SH-SY5Y (cell line): ENCODE results near the gene KCNAB1.

ENCODE experiments used
- GATA2 ChIP-seq: IDR thresholded peaks from 2 replicates; pipeline ENCODE4 v1.6.1; 2011; ENCODE audit warnings: mild to moderate bottlenecking, low read depth, low read length
- GATA3 ChIP-seq: IDR thresholded peaks from 2 replicates; pipeline ENCODE4 v1.6.1; 2011; ENCODE audit warnings: low read depth, mild to moderate bottlenecking, low read length, moderate library complexity

KCNAB1 gene

DNA sequence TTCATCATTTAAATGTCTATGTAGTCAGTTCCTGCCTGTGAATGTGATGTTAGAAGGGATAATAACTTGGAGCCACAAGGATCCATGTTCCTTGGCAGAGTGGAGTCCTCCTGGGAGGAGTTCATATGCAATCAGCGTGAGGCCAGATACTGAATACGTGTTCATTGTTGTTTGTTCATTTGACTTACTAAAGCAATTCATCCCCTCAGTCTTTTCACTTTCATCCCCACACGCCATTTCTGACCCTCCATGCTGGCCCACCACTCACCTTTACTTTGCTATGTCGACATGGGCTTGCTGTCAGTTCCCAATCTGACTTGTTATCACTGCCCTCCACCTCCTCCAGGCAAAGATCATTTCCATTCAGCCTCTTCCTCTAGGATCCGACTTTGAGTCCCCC is 342.7 kb downstream of the KCNAB1 start:
- TF ChIP-seq GATA3: no peak
- no peak for TF ChIP-seq GATA2

- no peak for TF ChIP-seq GATA3
- no peak for TF ChIP-seq GATA2
Observed at GRCh38 chr3:156465194-156465593, 344.8 kb downstream of the KCNAB1 start.

GRCh38 chr3:156469456-156469855 is 349.1 kb downstream of the KCNAB1 start:
- TF ChIP-seq GATA2: no peak
- TF ChIP-seq GATA3: no peak

DNA sequence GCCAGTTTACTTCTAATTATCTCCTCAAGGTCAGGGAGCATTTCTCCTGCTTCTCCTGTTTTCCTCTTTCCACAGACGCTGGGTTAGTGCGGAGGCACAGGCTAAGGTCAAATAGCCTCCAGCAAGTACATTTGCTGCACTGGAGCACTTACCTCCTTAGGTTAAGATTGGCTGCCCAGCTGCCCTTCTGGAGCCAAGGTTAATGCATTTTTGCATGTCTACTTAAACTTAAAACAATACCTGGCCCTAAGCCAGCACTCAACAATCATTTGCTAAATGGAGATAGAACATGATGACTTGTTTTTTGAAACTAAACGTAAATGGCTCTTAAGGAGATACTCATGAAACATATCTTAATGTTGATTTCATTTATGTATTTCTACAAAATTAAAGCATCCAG is 351.1 kb downstream of the KCNAB1 start:
- TF ChIP-seq GATA2 (no peak), GATA3 (no peak)

DNA sequence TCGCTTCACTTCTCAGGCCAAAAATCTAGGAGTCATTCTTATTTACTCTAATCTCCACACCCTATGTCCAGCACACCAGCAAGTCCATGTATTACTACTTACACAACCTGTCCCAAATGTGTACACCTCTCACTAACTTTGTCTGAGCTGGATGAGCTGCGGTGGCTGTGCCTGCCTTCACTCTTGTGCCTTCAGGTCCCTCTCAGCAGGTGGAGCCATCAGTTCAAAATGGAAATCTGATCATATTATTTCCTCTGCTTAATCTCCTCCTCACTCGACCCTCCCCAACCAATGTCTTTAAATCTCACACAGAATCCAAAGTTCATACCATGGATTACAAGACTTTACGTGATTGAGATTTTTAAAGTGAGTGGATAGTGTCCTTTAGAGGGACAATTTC is 351.8 kb downstream of the KCNAB1 start:
- TF ChIP-seq GATA2 (no peak), GATA3 (no peak)

DNA sequence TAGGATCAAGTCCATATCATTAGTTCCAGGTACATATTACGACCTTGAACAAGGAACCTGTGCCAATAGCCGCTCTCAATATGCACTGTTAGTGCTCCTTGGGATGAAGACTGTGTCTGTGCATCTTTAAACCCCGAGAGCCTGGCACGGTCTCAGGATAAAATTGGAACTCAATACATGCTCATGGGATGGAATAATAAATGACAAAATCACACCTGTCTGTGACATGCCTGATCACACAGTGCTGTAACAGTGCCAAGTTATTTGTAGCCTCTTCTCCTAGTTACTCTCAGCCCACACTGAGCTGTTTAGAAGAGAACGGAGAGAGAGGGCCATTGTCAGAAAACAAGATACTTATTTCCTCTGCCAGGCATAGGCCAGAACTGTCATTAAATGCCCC is 352.3 kb downstream of the KCNAB1 start:
- TF ChIP-seq GATA3 (no peak), GATA2 (no peak)

DNA sequence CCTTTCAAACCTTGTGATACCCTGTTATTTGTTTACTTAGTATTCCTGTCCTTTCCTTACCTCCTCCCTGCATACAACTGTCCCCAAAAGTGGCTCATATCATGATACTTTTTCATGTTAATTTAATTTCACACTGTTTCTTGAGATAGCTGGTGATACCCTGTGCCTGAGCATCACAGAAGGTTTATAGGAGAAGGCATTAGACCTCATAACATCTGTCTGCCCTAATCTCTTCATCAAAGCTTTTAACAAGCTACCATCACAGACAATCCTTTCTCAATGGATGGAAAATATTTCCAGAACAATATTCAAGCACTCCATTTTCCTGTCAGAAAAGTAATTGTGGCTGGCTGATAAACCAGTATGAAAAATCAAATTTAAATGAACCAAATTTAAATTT is 353.0 kb downstream of the KCNAB1 start:
- TF ChIP-seq GATA3 (peak; percentile 86), GATA2 (peak; percentile 79)

DNA sequence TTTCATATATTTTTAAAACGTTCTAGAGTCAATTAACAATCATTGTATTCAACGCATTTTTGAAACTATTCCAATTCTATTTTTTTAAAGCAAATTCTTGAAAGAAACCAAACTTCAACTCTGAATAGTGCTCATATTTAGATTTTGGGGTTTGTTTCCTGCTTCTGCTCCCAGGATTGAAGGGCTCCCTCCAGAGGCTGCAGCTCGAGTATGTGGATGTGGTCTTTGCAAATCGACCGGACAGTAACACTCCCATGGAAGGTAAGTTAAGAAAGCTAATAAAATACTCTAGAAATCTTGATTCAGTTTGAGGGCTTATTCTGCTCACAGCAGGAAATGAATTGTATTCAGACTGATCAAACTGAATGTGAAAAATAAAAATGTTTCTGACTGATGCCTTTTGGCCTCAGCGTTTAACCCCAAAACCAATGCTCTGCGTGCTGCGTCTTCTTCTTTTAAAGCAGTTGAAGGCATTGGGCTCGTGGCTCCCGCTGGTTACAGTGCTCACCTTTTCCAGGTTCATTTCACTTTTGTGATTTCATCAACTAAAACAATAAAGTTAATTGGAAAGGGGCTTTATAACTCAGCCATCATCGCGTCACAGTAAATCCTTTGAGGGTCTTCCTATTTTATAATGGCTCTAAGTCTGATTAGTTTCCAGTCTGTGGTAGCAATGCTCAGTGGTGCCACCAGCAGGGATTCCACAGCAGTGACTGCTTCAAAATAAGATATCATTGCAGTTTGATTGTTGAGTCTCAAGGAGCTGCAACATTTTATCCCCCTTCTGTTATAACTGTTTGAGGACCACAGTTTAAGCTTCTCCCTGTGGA is 354.4 kb downstream of the KCNAB1 start:
- TF ChIP-seq GATA3 (no peak), GATA2 (no peak)

DNA sequence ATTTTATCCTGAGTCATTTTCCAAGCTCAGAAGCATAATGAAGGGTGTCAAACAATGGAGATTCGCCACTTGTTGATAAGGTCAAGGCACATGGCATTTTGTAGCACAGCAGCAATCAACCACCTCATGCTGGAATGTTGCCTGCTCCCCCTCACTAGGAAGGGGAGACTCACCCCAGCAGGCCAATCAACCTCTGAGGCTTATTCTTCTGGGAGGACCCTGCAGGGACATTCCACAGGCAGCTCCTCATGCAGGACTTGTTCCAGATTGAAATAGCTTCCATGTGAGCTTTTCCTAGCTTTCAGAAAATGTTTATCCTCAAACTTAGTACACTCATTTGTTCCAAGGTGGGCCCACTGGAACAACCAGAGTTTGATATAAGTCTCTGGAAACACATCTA is 356.9 kb downstream of the KCNAB1 start:
- TF ChIP-seq GATA3: no peak

DNA sequence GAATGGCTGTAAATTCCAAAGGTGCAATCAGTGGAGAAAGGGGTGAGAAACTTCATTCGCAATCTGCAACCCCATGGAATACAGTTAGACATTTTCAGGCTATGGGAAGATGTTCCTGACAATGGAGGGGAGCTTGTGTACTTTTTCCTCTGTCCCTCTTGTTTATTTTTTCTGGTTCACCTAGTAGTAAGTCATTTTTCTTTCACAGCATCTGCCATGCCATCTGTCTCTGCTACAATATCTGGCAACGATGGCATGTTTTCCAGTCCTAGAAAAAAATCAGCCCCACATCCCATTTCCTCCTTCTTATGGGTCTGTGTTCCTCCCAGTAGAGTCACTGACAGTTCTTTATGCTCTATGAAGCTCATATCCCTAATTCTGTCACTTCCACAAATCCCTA is 358.5 kb downstream of the KCNAB1 start:
- TF ChIP-seq GATA3 (no peak), GATA2 (no peak)

- TF ChIP-seq GATA3 (no peak), GATA2 (no peak)
Observed at GRCh38 chr3:156479604-156480003, 359.2 kb downstream of the KCNAB1 start.

DNA sequence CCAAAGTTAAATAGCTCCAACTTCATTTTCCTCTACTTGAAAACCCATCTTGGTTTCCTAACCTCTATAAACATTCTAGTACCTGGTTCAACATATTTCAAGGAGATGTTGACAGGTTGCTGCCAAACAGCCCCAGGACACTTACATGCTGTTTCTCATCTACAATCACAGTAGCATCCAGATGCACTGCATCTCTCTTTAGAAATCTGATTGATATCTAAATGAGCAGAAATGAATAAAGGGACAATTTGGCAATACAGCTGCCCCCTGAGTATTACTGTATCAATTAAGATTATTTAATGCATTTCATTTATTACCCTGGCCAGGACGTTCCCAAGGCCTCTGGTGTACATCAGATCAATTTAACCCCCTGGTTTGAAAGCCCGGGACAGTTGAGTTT is 360.6 kb downstream of the KCNAB1 start:
- peak; percentile 59; the same call in 1 of the 2 replicates for TF ChIP-seq GATA2
- TF ChIP-seq GATA3: peak; percentile 77

DNA sequence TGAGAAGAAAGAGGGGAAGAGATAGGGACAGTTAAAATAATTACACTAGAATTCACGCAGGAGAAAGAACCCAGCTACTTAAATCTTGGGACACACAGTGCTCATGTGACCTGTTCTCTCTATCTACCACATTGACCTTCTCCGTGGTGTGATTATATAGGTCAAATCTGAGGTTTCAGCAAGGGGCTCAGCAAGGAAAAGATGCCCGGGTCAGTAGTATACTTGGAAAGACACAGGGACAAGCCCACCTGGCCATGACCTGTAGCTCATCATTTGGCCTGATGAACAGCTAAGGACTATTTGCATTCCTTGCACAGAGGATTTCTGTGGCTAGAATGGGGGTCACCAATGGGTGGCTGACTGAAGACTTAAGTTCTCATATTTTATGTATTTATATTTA is 362.6 kb downstream of the KCNAB1 start:
- TF ChIP-seq GATA2: no peak
- no peak for TF ChIP-seq GATA3

GRCh38 chr3:156483426-156483825 is 363.0 kb downstream of the KCNAB1 start:
- TF ChIP-seq GATA2 (no peak), GATA3 (no peak)

DNA sequence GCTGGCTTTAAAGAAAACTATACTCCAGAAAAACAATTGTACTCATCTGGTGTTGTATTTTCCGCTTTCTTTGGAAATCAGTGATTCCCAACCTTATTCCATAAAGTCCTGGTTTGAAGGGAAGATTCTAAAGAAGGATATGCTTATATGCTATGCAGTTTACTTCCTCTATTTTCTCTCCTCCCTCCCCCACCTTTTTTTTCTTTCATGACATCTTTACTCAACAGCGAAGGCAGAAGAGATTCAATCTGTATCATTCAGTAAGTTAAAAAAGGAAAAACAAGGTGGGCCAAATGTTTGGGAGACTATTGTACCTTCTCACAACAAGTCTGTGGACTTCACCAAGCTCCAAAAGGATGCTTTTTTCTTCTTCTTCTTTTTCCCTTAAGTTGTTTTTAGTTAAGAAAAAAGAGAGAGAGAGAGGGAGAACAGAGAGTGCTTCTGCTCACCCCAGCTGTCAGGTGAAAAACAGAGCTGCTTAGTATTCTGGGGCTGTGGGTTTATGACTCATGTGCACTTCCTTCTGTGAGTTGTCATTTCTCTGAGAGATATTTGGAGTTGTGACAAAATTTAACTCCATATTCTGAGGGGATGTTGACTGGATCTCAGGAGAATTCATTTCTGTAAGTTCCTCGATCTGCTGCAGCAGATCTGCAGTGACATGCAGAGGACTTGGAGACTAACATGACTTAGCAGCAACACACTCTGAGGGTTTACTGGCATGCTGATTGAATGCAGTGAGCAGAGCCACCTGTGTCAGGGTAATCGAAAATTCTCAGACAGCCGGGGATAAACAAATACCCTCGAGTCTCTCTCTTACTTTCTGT is 363.8 kb downstream of the KCNAB1 start:
- no peak for TF ChIP-seq GATA3
- no peak for TF ChIP-seq GATA2

DNA sequence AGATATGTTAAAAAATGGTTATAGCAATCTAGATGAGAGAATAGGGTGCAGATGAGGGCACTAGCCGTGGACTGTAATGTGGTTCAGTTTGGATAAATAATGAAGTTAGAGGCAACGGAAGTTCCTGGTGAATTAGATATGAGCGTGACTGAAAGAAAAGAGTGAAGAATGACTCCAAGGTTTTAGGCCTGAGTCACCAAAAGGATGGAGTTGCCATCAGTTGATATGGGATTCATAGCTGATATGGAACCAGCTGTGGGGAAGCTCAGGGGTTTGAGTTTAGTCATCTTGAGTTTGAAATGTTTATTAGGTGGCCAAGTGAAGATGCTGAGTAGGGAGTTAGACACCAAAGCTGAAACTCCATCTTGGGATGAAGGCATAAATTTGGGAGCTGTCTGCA is 368.4 kb downstream of the KCNAB1 start:
- TF ChIP-seq GATA2: no peak
- TF ChIP-seq GATA3: no peak
